Epithelial cell of proximal tubule (primary cell): ENCODE measurements around the gene RAC3. TPM values are rescaled to one million over a fixed set of nuclear protein-coding genes. Genes with fewer than 3 reads are reported as not detected.

Source experiments
- DNase-seq: peaks from one replicate; pipeline ENCODE4 v3.0.0-alpha.2; 2011; ENCODE audit warnings: low read depth
- H3K4me3 ChIP-seq: 2 replicates; pipeline ENCODE4 v1.5.1; 2011; ENCODE audit warnings: low read depth, mild to moderate bottlenecking, low read length
- total RNA-seq: library from RNA; depleted of rRNA; stranded (reverse); fragments of >200 nt; gene quantifications from 2 replicates; pipeline ENCODE4 v1.2.3, GENCODE V29; 2015
- TF ChIP-seq, protein P1 (sequence below): conservative IDR thresholded peaks from 2 replicates; pipeline ENCODE4 v1.5.1; 2012; ENCODE audit warnings: low read depth, mild to moderate bottlenecking, low read length

RAC3 gene
- total RNA-seq, 1 donor from 2014 or later = 60.0 TPM

DNA sequence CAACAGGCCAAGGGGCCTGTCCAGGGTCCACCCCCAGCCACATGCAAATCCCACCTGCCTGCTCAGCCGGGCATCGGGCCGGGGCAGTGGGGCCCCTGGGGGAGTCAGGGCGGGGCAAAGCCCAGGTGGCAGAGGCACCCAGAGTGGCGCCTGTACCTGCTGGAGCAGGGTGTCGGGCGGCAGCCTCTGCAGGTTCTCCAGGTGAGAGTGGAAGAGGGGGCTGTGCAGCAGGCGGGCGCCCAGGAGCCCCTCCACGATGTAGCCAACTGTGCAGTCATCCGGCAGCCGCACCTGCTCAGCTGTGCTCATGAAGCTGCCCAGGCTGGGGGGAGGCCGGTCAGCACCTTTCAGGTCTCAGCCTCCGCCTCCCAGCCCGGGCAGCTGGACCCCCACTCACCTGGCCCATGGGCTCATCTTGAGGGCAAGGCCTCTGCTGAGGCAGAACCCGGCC is 18.1 kb downstream of the RAC3 start:
- DNase-seq = no peak
- no peak overlapping the region for H3K4me3 ChIP-seq
- TF ChIP-seq, protein P1, sequence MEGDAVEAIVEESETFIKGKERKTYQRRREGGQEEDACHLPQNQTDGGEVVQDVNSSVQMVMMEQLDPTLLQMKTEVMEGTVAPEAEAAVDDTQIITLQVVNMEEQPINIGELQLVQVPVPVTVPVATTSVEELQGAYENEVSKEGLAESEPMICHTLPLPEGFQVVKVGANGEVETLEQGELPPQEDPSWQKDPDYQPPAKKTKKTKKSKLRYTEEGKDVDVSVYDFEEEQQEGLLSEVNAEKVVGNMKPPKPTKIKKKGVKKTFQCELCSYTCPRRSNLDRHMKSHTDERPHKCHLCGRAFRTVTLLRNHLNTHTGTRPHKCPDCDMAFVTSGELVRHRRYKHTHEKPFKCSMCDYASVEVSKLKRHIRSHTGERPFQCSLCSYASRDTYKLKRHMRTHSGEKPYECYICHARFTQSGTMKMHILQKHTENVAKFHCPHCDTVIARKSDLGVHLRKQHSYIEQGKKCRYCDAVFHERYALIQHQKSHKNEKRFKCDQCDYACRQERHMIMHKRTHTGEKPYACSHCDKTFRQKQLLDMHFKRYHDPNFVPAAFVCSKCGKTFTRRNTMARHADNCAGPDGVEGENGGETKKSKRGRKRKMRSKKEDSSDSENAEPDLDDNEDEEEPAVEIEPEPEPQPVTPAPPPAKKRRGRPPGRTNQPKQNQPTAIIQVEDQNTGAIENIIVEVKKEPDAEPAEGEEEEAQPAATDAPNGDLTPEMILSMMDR = no peak

DNA sequence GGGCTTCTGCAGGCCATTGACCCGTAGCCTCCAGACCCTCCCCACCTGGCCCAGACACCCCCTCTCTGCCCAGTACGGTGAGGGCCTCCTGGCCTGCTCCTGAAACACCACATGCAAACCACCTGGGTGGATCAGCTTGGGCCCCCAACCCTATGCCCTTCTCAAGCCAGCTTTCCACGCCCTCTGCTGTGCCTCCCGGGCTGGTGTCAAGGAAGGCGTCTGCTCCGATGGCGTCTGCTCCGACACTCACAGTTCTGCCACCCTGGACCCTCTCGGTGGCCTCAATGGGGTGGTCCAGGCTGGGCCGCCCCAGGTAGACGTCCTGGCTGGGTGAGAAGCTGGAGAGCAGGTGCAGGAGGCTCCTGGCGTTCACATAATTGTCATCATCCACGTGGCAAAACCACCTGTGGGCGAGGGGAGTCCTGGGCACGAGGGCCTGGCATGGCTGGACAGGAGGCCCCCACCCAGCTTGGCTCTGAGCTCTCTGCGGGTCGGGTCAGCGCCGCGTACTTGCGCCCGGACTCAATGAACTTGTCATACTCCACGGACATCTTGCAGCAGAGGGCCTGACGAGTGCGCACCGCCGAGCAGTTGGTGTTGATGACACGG is 18.8 kb downstream of the RAC3 start:
- DNase-seq = no peak
- peak overlapping the region; percentile 91 for H3K4me3 ChIP-seq
- TF ChIP-seq, protein P1 = no peak

DNA sequence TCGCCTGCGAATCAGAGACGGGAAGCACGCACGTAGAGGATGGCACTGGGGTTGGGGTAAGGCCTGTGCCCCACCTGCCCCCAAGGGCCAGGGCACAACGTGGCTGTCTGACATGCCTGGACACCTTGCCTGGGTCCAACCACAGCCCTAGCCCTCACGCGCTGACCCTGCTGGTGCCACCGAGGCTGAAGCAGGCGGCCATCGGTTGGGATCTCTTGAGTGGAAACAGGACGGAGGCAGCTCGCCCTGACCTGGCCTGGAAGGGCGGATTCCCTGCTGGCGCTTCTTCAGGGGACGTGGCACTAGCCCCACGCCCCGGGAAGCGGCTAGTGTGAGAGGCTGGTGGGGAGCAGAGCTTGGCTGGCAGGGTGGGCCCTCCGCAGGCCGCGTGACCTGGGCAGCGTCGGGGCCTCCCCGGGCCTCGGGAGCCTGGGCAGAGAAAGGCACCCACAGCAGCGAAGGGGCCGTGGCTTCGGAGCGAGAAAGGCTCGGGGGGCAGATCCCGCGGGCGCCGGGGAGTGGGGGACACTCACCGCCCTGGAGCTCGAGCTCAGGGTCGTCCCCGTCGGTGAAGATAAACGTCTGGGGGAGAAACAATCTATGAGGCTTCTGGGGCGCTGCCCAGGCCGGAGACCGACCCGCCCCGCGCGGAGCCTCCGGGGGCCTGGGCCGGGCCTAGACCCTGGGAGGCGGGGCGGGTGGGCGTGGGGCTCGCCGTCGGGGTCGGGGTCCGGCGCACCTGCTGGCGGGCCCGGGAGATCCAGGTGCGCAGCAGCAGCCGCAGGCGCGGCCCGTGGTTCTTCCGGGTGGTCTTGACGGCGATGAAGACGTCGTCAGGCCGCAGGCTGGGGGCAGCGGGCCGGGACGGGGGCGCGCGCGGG is 19.5 kb downstream of the RAC3 start:
- TF ChIP-seq, protein P1 = no peak
- DNase-seq = no peak

DNA sequence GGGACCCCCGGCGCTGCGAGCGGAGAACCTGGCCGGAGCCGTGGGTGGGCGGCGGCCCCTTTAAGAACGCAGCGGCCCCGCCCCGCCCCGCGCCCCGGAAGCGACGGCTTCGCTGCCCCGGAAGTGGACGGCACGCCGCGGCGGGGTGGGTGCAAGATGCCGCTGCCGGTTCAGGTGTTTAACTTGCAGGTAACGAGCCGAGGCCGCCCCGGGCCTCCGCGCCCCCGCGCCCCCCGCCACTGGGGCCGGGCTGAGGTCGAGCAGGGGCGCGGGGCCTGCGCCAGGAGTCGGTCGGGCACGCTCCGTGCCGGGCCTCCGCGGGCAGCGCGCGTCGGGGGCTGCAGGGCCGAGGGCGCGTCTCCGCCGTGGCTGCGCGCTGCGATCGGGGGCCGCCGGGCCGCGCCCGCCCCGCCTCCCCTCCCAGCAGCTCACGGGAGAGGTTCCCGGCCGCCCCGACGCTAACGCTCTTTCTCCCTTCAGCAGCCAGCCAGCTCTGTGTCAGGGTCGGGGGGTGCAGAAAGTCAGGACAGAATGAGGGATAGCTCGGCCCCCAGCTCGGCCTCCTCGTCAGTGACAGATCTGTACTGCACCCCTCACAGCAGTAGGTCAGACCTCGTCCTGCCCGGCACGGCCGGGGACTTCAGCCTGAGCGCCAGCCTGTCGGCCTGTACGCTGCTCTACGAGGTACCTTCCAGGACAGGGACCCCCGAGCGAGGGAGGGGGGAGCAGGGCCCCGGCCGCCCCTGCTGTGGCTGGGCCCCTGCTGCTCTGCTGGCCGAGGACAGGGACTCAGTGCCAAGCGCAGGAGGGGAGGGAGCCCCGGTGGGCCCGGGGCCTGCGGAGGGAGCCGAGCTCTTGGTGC is 20.5 kb downstream of the RAC3 start, which contains the start of the genes GPS1 and RFNG:
TSS of gene GPS1 (plus strand) at position 123 of the 862 bp plus-strand sequence. CDS start at position 157, 34 bp downstream.
TSS of gene RFNG (minus strand) at position 36 of the 862 bp plus-strand sequence. CDS start 45 bp downstream, outside the sequence.
- H3K4me3 ChIP-seq = peak within 1 kb of the TSS; percentile 91
- TF ChIP-seq, protein P1 = no peak
- DNase-seq = no peak

More for the DNA sequence above, 19.5 kb downstream of the RAC3 start:
- peak overlapping the region; percentile 91 for H3K4me3 ChIP-seq

DNA sequence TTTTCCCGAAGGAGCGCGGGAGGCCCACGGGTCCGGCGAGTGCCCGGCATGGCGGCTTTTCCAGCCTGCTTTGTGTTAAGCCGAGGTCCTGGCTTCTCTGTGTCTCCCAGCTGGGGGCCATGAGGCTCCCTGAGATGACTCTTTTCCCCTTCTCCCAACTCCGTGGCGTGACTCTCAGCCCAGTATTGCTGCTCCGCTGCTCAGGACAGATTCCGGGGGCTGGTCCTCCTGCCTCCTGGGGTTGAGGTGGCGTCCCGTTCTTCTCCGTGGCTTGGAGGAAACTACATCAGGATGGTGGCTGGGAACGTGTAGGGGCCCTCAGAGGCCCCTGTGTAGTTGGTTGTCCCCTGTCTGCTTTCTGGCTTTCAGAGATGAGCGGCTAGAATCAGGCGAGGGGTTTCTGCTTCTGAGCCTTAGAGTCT is 21.2 kb downstream of the RAC3 start:
- peak overlapping the region; percentile 91 for H3K4me3 ChIP-seq
- TF ChIP-seq, protein P1 = no peak
- no peak for DNase-seq

DNA sequence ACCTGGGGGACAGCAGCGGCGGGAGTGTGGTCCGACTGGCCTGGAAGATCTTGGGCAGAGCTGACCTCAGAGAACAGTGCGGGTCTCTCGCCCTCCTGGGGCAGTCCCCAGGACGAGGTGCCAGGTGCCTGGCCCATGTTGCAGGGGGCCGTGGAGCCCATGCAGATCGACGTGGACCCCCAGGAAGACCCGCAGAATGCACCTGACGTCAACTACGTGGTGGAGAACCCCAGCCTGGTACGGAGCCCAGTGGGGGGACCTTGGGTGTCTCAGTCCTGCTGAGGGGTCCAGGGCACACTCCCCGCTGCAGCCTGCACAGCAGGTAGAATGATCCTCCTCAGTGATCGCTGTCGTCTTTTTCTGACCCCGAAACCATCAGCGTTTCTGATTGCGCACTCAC is 21.7 kb downstream of the RAC3 start:
- no peak for DNase-seq
- TF ChIP-seq, protein P1 = no peak
- H3K4me3 ChIP-seq = peak overlapping the region; percentile 91
